Activated naive CD4-positive, alpha-beta T cell treated with anti-CD3 and anti-CD28 coated beads, Interleukin-2, amount 50 U/mL, for 24 hours (primary cell): ENCODE results near the gene MDN1.
"Not testable (repeated sequence)": the region's sequence is repeated elsewhere in the genome, so short reads cannot be mapped to it uniquely, and the experiment has no call there.

ENCODE experiments used
- H3K27ac Mint-ChIP-seq: one replicate; pipeline ENCODE4 v1.8.0; 2021; ENCODE audit warnings: mild to moderate bottlenecking, mixed read lengths
- H3K27me3 Mint-ChIP-seq: one replicate; pipeline ENCODE4 v1.8.0; 2021; ENCODE audit warnings: mixed read lengths
- H3K36me3 Mint-ChIP-seq: one replicate; pipeline ENCODE4 v1.8.0; 2021; ENCODE audit warnings: mixed read lengths
- H3K4me1 Mint-ChIP-seq: one replicate; pipeline ENCODE4 v1.8.0; 2021; ENCODE audit warnings: mixed read lengths
- H3K4me3 Mint-ChIP-seq: one replicate; pipeline ENCODE4 v1.8.0; 2021; ENCODE audit warnings: mild to moderate bottlenecking, mixed read lengths
- H3K9me3 Mint-ChIP-seq: one replicate; pipeline ENCODE4 v1.8.0; 2021; ENCODE audit warnings: mixed read lengths

The MDN1 gene

GRCh38 chr6:89790403-89790802 is 29.2 kb downstream of the MDN1 start:
- no peaks in the 10 kb centered on the region for H3K9me3 Mint-ChIP-seq
- peaks cover 27% of the 10 kb centered on the region for H3K4me1 Mint-ChIP-seq
- H3K36me3 Mint-ChIP-seq = peaks cover 31% of the 10 kb centered on the region
- H3K27me3 Mint-ChIP-seq = no peaks in the 10 kb centered on the region
- H3K27ac Mint-ChIP-seq = no peak overlapping the region
- H3K4me3 Mint-ChIP-seq = no peak overlapping the region

- Mint-ChIP-seq H3K36me3 (peaks cover 34% of the 10 kb centered on the region), H3K27ac (no peak overlapping the region)
Observed at GRCh38 chr6:89789980-89790379, 29.6 kb downstream of the MDN1 start.

DNA sequence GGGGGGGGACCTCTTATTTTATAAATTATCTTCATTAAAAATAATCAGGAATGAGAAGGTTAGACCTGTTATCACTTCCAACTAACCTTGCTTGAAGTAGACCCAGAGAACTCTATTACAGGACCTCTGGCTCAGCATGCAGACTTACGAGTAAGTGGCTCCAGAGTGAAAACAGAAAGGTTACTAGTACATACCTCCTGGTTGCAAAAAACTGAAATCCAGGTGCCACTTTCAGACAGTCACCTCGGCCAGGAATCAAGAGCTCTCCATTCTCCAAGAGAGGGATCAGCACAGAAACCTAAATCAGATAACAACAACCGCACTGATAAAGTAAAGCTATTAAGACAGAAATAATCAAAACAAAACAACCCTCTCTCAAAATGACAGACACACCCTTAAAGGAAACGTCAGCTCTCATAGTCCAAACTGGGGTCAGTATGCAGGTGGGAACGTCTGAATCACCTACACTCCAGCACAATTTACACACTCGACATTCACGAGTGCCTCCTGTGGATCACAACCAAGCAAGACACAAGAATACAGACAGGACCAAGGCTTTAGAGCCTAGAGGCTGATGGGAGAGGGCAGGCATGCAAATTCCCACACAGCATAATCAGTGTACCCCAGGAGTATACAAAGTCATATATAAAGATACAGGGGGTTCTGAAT is 31.8 kb downstream of the MDN1 start:
- Mint-ChIP-seq H3K27me3 (no peaks in the 10 kb centered on the region), H3K9me3 (no peaks in the 10 kb centered on the region), H3K36me3 (peaks cover 39% of the 10 kb centered on the region), H3K27ac (no peak overlapping the region), H3K4me3 (no peak overlapping the region), H3K4me1 (peaks cover under 1% of the 10 kb centered on the region)

More at GRCh38 chr6:89789980-89790379, 29.6 kb downstream of the MDN1 start:
- Mint-ChIP-seq H3K9me3 (no peaks in the 10 kb centered on the region), H3K27me3 (no peaks in the 10 kb centered on the region), H3K4me3 (no peak overlapping the region), H3K4me1 (peaks cover 23% of the 10 kb centered on the region)

DNA sequence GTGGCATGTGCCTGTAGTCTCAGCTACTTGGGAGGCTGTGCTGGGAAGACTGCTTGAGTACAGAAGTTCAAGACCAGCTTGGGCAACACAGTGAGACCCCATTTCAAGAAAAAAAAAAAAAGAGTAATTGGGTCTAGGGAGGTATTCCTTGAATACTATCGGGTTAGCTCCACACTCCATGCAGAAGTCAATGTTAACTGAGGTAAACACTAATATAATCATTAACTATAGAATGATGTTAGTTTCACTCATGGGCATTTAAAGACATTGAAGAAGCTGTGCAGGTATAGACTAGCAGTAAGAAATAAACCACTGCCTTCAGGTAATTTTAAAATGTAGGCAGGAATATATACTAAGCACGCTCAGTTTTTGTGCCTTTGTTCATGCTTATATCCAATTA is 32.6 kb downstream of the MDN1 start:
- Mint-ChIP-seq H3K4me3 (no peak overlapping the region), H3K27me3 (no peaks in the 10 kb centered on the region), H3K27ac (no peak overlapping the region), H3K36me3 (peaks cover 40% of the 10 kb centered on the region), H3K9me3 (no peaks in the 10 kb centered on the region), H3K4me1 (no peaks in the 10 kb centered on the region)

DNA sequence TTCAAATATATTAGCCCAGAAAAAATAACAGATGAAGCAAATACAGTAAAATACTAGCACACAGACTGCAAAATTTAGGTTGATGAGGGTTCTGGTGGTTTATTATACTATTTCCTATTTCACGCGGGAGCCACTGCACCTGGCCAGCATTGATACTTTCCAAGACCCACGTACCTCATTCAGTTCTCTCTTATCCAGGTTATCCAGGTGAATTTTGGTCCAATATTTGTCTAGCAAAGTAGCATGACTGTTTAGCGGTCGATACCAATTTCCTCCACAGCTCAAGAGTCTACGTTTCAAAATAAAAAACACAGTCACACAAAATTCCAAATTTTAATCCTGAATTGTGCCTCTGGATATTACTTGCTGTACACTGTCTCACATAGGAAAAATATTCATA is 34.8 kb downstream of the MDN1 start:
- H3K27ac Mint-ChIP-seq = no peak overlapping the region
- no peak overlapping the region for H3K4me3 Mint-ChIP-seq
- H3K27me3 Mint-ChIP-seq = no peaks in the 10 kb centered on the region
- H3K36me3 Mint-ChIP-seq = peaks cover 51% of the 10 kb centered on the region
- no peaks in the 10 kb centered on the region for H3K4me1 Mint-ChIP-seq
- no peaks in the 10 kb centered on the region for H3K9me3 Mint-ChIP-seq

GRCh38 chr6:89783293-89783692 is 36.3 kb downstream of the MDN1 start:
- peaks cover 48% of the 10 kb centered on the region for H3K36me3 Mint-ChIP-seq
- H3K27ac Mint-ChIP-seq, H3K27me3 Mint-ChIP-seq, H3K4me1 Mint-ChIP-seq, H3K4me3 Mint-ChIP-seq, H3K9me3 Mint-ChIP-seq: not testable (repeated sequence)

DNA sequence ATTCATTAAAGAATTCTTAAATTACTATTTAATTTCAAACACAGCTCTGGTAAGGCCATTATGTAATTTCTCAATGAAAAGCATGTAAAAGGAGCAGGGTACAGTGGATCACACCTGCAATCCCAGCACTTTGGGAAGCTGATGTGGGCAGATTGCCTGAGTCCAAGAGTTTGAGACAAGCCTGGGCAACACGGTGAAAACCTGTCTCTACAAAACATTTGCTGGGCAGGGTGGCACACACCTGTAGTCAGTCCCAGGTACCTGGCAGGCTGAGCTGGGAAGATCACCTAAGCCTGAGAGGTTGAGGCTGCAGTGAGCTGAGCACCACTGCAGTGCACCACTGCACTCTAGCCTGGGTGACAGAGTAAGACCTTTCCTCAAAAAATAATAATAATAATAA is 37.4 kb downstream of the MDN1 start:
- H3K27ac Mint-ChIP-seq = no peak overlapping the region
- no peak overlapping the region for H3K4me3 Mint-ChIP-seq
- no peaks in the 10 kb centered on the region for H3K4me1 Mint-ChIP-seq
- H3K36me3 Mint-ChIP-seq = peaks cover 42% of the 10 kb centered on the region
- H3K27me3 Mint-ChIP-seq = no peaks in the 10 kb centered on the region
- H3K9me3 Mint-ChIP-seq = no peaks in the 10 kb centered on the region

GRCh38 chr6:89781070-89782034 is 38.2 kb downstream of the MDN1 start:
- no peak overlapping the region for H3K27ac Mint-ChIP-seq
- peaks cover 42% of the 10 kb centered on the region for H3K36me3 Mint-ChIP-seq
- H3K27me3 Mint-ChIP-seq = no peaks in the 10 kb centered on the region
- no peaks in the 10 kb centered on the region for H3K4me1 Mint-ChIP-seq
- no peak overlapping the region for H3K4me3 Mint-ChIP-seq
- H3K9me3 Mint-ChIP-seq = no peaks in the 10 kb centered on the region

DNA sequence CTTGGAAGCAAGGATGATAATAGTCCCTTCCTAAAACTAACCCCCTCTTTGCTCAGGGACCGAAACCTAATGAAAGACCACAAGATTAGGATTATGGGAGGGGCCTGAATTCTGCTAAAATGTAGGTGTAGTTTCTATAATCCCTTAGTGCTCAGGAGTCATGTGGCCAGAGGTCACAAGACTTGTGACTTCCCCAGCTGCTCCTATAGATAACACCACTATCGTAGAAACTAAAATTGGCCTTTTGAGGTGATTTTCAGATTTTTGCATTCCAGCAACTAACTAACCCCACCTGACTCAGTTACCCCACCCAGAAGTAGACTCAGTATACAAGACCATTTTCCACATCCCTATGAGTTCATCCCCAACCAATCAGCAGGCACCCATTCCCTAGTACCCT is 42.1 kb downstream of the MDN1 start:
- Mint-ChIP-seq H3K27ac (no peak overlapping the region), H3K4me1 (no peaks in the 10 kb centered on the region), H3K27me3 (no peaks in the 10 kb centered on the region), H3K36me3 (peaks cover 25% of the 10 kb centered on the region), H3K4me3 (no peak overlapping the region), H3K9me3 (no peaks in the 10 kb centered on the region)

- Mint-ChIP-seq H3K4me1 (no peaks in the 10 kb centered on the region), H3K9me3 (no peaks in the 10 kb centered on the region), H3K4me3 (no peak overlapping the region), H3K27ac (no peak overlapping the region), H3K27me3 (no peaks in the 10 kb centered on the region), H3K36me3 (peaks cover 24% of the 10 kb centered on the region)
Observed at GRCh38 chr6:89776583-89777233, 42.9 kb downstream of the MDN1 start.

DNA sequence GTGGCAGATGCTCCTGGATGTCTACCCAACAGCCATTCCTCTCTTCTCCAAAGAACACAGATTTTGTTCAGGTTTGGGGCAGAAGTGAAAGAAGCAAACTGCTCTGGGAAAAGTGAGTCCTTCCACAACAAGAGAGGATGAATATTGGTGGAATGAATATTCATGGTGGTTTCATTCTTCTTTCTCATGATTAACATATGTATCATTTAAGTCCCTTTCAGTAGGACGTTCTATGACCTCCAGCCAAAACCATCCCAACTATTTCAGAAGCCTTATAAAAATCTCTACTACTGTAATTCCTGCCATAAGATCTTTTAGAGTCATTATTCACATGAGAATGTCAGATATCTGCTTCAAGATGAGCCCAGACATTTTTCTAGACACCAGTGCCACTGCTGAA is 44.4 kb downstream of the MDN1 start:
- Mint-ChIP-seq H3K27ac (no peak overlapping the region), H3K36me3 (peaks cover 18% of the 10 kb centered on the region), H3K27me3 (no peaks in the 10 kb centered on the region), H3K4me3 (no peak overlapping the region), H3K9me3 (no peaks in the 10 kb centered on the region), H3K4me1 (no peaks in the 10 kb centered on the region)

DNA sequence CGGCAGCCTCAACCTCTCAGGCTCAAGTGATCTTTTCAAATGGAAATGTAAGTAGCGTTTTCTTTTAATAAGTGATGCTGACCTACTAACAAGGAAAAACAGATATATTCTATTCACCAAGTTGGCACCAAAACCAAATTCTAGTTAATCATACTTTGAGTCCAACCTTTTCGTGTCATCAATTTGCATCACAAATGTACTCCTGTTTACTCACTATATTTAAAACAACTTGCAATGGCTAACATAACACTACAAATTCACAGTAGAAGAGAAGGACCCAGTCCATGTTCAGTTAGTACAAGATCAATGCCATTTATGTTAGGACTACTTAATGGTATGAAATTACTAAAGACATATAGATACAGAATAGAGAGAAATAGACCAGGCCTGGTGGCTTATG is 50.0 kb downstream of the MDN1 start:
- no peak overlapping the region for H3K27ac Mint-ChIP-seq
- peaks cover 15% of the 10 kb centered on the region for H3K36me3 Mint-ChIP-seq
- no peaks in the 10 kb centered on the region for H3K4me1 Mint-ChIP-seq
- H3K27me3 Mint-ChIP-seq = no peaks in the 10 kb centered on the region
- no peak overlapping the region for H3K4me3 Mint-ChIP-seq
- H3K9me3 Mint-ChIP-seq = no peaks in the 10 kb centered on the region

DNA sequence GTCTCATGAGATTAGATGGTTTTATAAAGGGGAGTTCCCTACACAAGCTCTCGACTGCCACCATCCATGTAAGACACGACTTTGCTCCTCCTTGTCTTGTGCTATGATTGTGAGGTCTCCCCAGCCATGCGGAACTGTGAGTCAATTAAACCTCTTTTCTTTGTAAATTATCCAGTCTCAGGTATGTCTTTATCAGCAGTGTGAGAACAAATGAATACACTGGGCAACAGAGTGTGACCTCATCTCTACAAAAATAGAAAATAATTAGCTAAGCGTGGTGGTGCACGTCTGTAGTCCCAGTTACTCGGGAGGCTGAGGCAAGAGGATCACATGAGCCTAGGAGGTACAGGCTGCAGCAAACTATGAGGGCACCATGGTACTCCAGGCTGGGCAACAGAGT is 51.3 kb downstream of the MDN1 start:
- H3K36me3 Mint-ChIP-seq = peaks cover 16% of the 10 kb centered on the region

DNA sequence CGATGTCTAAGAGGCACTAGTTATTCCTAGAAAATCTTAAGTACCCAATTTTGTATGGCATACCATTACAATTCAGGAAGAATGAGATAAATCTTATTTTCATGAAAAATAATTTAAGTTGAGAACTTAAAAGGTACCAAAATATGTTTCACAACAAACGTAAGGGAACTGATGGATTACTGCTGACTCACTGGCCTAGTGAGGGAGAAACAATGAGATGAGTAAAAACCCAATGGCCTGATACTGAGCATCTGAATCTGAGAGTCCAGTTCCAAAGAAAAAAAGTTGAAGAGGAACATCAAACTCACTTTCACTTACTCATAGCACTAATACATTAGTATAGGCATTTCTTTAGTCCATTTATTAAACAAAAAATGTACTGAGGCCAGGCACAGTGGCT is 56.0 kb downstream of the MDN1 start:
- no peak overlapping the region for H3K4me3 Mint-ChIP-seq
- no peaks in the 10 kb centered on the region for H3K27me3 Mint-ChIP-seq
- H3K36me3 Mint-ChIP-seq = peaks cover 25% of the 10 kb centered on the region
- no peaks in the 10 kb centered on the region for H3K4me1 Mint-ChIP-seq
- no peak overlapping the region for H3K27ac Mint-ChIP-seq
- H3K9me3 Mint-ChIP-seq = no peaks in the 10 kb centered on the region

More for the DNA sequence above, 51.3 kb downstream of the MDN1 start:
- Mint-ChIP-seq H3K9me3 (no peaks in the 10 kb centered on the region), H3K27ac (peak overlapping the region; percentile 1), H3K4me3 (no peak overlapping the region), H3K4me1 (no peaks in the 10 kb centered on the region), H3K27me3 (no peaks in the 10 kb centered on the region)

GRCh38 chr6:89758830-89759229 is 60.8 kb downstream of the MDN1 start:
- H3K4me3 Mint-ChIP-seq = no peak overlapping the region
- H3K27me3 Mint-ChIP-seq = no peaks in the 10 kb centered on the region
- H3K27ac Mint-ChIP-seq = no peak overlapping the region
- H3K9me3 Mint-ChIP-seq = no peaks in the 10 kb centered on the region
- H3K4me1 Mint-ChIP-seq = no peaks in the 10 kb centered on the region
- H3K36me3 Mint-ChIP-seq = peaks cover 32% of the 10 kb centered on the region

- H3K9me3 Mint-ChIP-seq = no peaks in the 10 kb centered on the region
- H3K4me1 Mint-ChIP-seq = no peaks in the 10 kb centered on the region
- peaks cover 16% of the 10 kb centered on the region for H3K36me3 Mint-ChIP-seq
- no peak overlapping the region for H3K27ac Mint-ChIP-seq
- no peak overlapping the region for H3K4me3 Mint-ChIP-seq
- H3K27me3 Mint-ChIP-seq = no peaks in the 10 kb centered on the region
Observed at GRCh38 chr6:89750338-89750737, 69.3 kb downstream of the MDN1 start.
